Measurements from ENCODE around the gene ST6GALNAC5.

DNA sequence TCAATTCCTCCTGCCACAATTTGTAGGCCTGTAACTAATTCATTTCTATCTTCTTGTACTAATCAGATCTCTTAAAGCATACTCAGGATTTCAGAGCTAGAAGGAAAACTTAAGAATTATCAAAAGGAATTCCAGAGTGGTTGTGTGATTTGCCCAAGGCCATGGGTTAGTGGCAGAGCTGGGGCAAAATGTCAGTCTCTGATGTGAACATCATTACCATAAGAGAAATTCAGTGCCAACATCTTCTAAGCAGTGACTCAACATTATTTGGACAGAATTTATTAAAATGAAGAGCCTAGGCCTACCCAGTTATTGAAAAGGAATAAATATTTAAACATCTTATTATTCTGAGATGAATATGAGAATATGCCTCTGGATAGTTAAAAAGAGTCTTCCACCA is 14.5 kb downstream of the ST6GALNAC5 start:
- TF ChIP-seq, protein P1, sequence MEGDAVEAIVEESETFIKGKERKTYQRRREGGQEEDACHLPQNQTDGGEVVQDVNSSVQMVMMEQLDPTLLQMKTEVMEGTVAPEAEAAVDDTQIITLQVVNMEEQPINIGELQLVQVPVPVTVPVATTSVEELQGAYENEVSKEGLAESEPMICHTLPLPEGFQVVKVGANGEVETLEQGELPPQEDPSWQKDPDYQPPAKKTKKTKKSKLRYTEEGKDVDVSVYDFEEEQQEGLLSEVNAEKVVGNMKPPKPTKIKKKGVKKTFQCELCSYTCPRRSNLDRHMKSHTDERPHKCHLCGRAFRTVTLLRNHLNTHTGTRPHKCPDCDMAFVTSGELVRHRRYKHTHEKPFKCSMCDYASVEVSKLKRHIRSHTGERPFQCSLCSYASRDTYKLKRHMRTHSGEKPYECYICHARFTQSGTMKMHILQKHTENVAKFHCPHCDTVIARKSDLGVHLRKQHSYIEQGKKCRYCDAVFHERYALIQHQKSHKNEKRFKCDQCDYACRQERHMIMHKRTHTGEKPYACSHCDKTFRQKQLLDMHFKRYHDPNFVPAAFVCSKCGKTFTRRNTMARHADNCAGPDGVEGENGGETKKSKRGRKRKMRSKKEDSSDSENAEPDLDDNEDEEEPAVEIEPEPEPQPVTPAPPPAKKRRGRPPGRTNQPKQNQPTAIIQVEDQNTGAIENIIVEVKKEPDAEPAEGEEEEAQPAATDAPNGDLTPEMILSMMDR (conservative IDR thresholded peaks at IDR 0.05) = no peak
- no peak for TF ChIP-seq EZH2 (IDR thresholded peaks at IDR 0.05; ENCODE audit: low read depth)
